GM18498 (cell line): ENCODE measurements around the gene TMEM156.
A peak's percentile ranks its signal among the peaks of the same experiment; 100 is the strongest.

ENCODE experiments used
- ATAC-seq: cut with Tn5 transposase; IDR thresholded peaks from one replicate; pipeline ENCODE4 v1.9.1; 2021; ENCODE audit warnings: mild to moderate bottlenecking, moderate library complexity; ENCODE audit not compliant: unreplicated experiment

TMEM156 gene

GRCh38 chr4:39032218-39033085 lies at the start of gene TMEM156:
TMEM156 (minus strand) TSS chr4:39032409; CDS start chr4:39032313, 96 bp downstream.
- peak; percentile 68 for ATAC-seq

- no peak for ATAC-seq
Observed at GRCh38 chr4:39078829-39079228, 46.6 kb upstream of the TMEM156 start.

DNA sequence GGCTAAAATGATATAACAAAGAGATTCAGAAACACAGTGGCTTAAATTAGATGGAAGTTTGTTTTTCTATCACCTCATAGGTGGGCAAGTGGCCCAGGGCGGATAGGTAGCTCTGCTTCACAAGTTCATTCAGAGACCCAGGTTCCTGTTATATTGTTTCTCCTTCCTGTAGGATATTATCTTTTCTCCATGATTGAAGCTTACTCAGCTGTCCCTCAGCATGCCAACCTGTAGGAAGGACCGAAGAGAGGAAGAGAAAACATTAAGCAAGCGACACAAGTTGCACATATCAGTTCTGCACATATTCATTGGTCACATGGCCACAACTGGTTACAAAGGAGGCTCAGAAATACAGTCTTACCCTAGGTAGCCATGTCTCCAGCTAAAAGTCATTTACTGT lies 36.7 kb upstream of the TMEM156 start:
- no peak for ATAC-seq

GRCh38 chr4:39067451-39067850 lies 35.2 kb upstream of the TMEM156 start:
- no peak for ATAC-seq

GRCh38 chr4:39067031-39067430 lies 34.8 kb upstream of the TMEM156 start:
- no peak for ATAC-seq

- ATAC-seq, result no peak
Observed at GRCh38 chr4:39066371-39066770, 34.2 kb upstream of the TMEM156 start.

- ATAC-seq, result no peak
Observed at GRCh38 chr4:39063430-39063829, 31.2 kb upstream of the TMEM156 start.

- ATAC-seq, result no peak
Observed at GRCh38 chr4:39062770-39063097, 30.5 kb upstream of the TMEM156 start.

DNA sequence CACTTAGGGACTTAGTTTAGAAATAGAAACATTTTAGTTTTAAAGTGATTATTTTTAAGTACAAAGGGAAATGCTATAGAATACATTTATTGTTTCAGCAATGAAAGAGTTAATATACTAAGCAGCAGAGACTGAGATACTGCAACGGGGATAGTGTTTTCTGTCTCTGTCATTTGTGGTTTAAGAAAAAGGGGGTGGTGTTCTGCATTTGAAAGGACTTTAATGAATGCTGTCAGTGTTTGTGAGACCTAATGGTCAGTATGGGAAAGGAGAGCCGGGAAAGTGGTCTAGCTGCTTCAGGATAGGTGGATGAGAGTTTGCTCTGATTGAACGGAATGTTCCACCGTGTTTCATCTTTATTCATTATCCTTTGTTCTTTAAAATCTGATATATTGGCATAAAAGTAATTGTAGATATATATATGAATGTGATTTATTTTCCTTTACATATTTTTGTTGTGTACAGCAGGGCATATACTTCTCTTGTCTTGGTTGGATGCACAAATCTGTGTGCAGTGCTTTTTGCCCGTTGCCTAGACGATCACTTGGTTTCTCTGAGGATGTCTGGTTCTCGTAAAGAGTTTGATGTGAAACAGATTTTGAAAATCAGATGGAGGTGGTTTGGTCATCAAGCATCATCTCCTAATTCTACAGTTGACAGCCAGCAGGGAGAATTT lies 30.0 kb upstream of the TMEM156 start, which contains the start of gene KLHL5:
Gene KLHL5 (plus strand): TSS at position 139 of the 676 bp plus-strand sequence. CDS start 421 bp downstream, at position 560.
- ATAC-seq, result no peak

DNA sequence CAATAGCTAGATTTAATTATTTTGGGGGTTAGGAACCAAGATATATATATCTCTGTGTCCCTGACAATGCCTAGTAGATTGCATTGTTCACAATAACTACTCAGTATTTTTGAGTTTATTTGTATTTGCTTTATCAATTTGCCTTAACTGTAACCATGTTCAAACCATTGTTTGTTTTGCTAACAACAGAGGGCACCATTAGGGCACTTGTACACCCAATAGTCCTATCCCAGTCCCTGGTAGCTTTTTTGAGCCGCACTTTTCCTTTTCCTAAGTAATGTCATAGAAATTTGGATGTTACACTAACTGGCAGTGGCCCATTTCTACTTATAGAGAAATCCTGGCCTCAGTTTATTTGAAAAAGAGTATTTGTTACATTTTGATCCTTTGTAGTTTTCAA lies 29.2 kb upstream of the TMEM156 start:
- no peak for ATAC-seq

DNA sequence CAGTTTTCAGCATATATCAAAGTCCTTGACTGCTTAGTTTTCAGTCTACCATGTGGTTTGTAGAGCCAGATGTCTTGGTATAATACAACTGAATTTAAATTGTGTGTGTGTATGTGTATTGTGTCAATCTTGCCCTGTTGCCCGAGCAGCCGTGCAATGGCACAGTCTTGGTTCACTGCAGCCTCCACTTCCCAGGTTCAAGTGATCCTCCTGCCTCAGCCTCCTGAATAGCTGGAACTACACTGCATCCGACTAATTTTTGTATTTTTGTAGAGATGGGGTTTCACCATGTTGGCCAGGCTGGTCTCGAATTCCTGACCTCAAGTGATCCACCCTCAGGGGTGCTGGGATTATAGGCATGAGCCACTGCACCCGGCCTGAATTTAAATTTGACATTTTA lies 23.8 kb upstream of the TMEM156 start:
- ATAC-seq, result no peak

DNA sequence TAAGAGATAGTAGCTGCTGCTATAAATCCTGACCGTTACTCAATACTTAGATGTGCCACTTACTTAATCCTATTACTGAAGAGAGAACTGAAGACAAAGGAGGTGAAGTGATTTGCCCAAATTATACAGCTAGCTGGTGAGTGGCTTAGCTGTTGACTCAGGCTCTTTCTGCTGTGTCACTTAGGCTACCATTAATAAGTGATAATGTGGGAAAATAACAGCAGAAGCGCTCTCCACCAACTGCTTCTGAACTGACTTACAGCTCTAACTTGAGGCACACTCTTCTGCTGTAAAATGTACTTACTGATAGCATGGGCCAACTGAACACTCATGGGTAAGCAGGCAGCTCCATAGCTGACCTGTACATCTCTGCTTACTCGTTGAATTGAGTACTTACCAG lies 22.3 kb upstream of the TMEM156 start:
- ATAC-seq, result no peak

- ATAC-seq, result no peak
Observed at GRCh38 chr4:39053983-39054382, 21.8 kb upstream of the TMEM156 start.

DNA sequence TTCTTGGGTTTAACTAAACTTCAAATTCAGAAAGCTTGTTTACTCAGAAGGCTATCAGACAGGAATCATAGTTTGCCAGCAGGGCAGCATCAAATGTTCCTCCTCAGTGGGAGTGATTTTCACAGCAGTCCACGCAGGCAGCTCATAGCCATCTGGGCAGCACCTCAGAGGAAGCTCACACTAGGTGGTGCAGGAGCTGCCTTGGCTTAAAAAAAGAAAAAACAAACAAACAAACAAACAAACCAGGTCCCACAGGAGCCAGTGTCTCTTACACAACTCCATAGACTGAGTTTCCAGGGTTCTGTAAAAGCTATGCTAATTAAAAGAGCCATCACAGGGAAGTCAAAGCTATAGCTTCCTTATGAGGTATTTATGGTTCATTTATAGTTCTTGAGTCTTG lies 19.3 kb upstream of the TMEM156 start:
- no peak for ATAC-seq

DNA sequence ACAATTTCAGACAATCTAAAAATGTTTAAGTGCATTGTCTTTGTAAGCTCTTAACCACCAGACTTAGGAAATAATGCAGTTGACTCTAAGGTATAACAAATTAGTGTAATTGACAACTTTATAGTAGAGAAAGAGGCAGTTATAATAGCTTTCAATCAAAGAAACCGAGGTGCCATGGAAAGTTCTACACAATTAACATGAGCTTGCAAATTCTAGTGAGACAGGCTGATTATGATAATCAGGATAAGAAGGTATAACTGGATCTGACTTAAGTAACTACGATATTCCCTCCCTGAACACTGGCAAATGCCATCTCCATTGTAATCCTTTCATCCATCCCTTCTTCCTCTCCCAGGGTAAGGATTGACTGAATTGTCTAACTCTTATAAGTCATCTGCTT lies 18.4 kb upstream of the TMEM156 start:
- ATAC-seq, result no peak

DNA sequence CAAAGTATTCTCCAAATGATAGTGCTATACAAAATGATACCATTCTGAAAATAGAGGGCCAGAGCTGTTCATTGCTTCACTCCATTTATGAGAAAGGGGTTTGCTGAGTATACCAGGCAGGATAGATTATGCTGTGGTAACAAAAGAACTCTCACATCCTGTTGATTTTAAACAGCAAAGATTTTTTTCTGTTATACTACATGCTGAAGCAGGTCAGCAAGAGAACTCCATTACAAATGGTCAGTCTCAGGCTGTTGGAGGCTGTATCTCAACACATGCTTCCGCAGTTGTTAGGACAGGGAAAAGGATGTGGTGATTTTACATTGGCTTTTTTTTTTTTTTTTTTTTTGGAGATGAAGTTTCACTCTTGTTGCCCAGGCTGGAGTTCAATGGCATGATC lies 16.1 kb upstream of the TMEM156 start:
- ATAC-seq, result no peak

GRCh38 chr4:39047681-39048080 lies 15.5 kb upstream of the TMEM156 start:
- no peak for ATAC-seq

DNA sequence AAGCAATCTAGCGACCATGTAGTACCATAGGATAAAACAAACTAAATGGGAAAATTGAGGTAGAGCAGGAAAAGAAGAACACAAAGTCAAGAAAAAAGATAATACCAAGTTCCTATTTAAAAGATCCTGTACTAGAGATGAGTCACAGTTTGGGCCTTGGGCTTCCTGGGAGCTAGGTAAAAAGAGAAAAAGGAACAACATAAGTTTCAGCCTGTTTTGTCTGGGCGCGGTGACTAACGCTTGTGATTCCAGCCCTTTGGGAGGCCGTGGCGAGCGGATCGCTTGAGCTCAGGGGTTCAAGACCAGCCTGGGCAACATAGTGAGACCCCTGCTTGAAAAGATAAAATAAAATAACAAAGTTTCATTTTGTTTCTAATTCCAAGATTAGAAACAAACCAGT lies 14.0 kb upstream of the TMEM156 start:
- no peak for ATAC-seq

- ATAC-seq, result no peak
Observed at GRCh38 chr4:39045827-39046221, 13.6 kb upstream of the TMEM156 start.

DNA sequence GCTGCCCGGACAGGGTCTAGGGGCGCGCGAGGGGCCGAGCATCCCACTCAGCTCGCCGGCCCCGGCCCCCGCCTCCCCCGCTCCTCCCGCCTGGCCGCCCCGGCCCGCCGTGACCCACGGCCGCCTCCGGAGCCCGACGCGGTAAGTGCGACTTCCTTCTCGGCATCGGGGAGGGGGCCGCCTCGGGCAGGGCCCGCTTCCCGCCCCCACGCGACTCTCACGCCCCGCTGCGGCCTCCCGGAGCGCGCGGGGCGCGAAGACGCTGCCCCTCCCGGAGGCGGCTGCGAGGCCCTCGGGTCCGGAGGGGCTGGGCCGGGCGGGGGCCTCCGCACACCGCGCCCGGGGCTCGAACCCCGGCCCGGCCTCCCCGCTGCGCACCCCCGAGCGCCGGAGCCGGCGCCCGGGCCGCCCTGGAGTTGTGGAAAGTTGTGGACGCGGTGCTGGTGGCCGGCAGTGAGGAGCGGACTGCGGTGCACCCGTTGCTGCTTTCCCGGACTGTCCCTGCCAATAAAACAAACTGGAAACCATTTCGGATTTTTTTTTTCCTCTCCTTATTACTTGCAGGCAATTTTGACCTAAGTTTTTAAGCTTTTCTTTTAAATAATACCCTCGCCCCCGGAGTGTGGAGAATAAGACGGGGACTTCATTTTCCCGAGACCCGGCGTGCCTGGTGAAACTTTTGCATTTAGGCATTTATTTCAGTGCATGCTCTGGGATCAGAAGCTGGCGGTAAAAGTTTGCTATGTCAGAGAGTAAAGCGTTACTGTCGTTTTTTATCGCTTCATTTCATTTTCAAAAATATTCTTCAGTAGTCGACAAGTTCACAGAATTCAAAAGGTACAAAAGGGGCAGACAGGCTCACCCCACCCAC lies 13.0 kb upstream of the TMEM156 start:
- ATAC-seq, result peak; percentile 36

- peak; percentile 77 for ATAC-seq
Observed at GRCh38 chr4:39044364-39044955, 12.3 kb upstream of the TMEM156 start.
